GM12878 (cell line): ENCODE results near the gene GRIK2.

Source experiments
- BHLHE40 ChIP-seq, 2 experiments: fragments of 450-650 bp in 1 of 2; IDR thresholded peaks; 2 replicates each; pipeline ENCODE4 v1.6.1; 2011 to 2017; ENCODE audit warnings: low read depth in 2 of 2, borderline replicate concordance in 1 of 2, improper control_type of control experiment in 1 of 2, low read length in 1 of 2, mild to moderate bottlenecking in 1 of 2
- CBX5 ChIP-seq: sonication (generic); IDR thresholded peaks from 2 replicates; pipeline ENCODE4 v1.6.1; 2016; ENCODE audit warnings: low read depth, moderate library complexity, mild to moderate bottlenecking, inconsistent platforms
- CREB1 ChIP-seq: IDR thresholded peaks from 2 replicates; pipeline ENCODE4 v1.6.1; 2012; ENCODE audit warnings: low read depth, mild to moderate bottlenecking, inconsistent platforms
- CTCF ChIP-seq, 3 experiments: IDR thresholded peaks in 2 of 3; conservative IDR thresholded peaks in 1 of 3; 2 replicates each; pipeline ENCODE4 v1.5.1; 2011; ENCODE audit warnings: low read depth in 3 of 3, low read length in 3 of 3, mild to moderate bottlenecking in 3 of 3, control low read depth in 2 of 3, moderate library complexity in 2 of 3, inconsistent platforms in 1 of 3, mixed read lengths in 1 of 3; ENCODE audit not compliant: control insufficient read depth in 2 of 3, insufficient read depth in 1 of 3; ENCODE audit errors: extremely low read depth in 1 of 3
- ETV6 ChIP-seq, 2 experiments: fragments of 450-650 bp in 1 of 2; IDR thresholded peaks in 1 of 2; conservative IDR thresholded peaks in 1 of 2; 2 replicates each; pipeline ENCODE4 v1.6.1; 2014; ENCODE audit warnings: antibody characterized with exemption in 1 of 2, borderline replicate concordance in 1 of 2, low read depth in 1 of 2, mild to moderate bottlenecking in 1 of 2, moderate library complexity in 1 of 2
- KLF5 ChIP-seq: fragments of 450-650 bp; IDR thresholded peaks from 2 replicates; pipeline ENCODE4 v1.6.1; 2014; ENCODE audit warnings: mild to moderate bottlenecking; ENCODE audit not compliant: partially characterized antibody
- MTA3 ChIP-seq: IDR thresholded peaks from 2 replicates; pipeline ENCODE4 v1.6.1; 2012; ENCODE audit warnings: low read length, inconsistent platforms, borderline replicate concordance
- POLR2A ChIP-seq: IDR thresholded peaks from 2 replicates; pipeline ENCODE4 v1.6.1; 2011; ENCODE audit warnings: low read depth, mild to moderate bottlenecking, low read length
- POLR2AphosphoS5 ChIP-seq: IDR thresholded peaks from 2 replicates; pipeline ENCODE4 v1.6.1; 2011; ENCODE audit warnings: mild to moderate bottlenecking, low read length, inconsistent platforms
- SMAD5 ChIP-seq: IDR thresholded peaks from 2 replicates; pipeline ENCODE4 v1.6.1; 2016; ENCODE audit warnings: antibody characterized with exemption, low read depth
- TF ChIP-seq, protein P1 (sequence below): fragments of 450-650 bp; formaldehyde crosslinking; IDR thresholded peaks from 2 replicates; pipeline ENCODE4 v1.5.0; 2022; ENCODE audit warnings: mild to moderate bottlenecking, missing genetic modification characterization
- TF ChIP-seq, protein P2 (sequence below): fragments of 450-650 bp; IDR thresholded peaks from 2 replicates; pipeline ENCODE4 v1.6.1; 2017; ENCODE audit warnings: mild to moderate bottlenecking

DNA sequence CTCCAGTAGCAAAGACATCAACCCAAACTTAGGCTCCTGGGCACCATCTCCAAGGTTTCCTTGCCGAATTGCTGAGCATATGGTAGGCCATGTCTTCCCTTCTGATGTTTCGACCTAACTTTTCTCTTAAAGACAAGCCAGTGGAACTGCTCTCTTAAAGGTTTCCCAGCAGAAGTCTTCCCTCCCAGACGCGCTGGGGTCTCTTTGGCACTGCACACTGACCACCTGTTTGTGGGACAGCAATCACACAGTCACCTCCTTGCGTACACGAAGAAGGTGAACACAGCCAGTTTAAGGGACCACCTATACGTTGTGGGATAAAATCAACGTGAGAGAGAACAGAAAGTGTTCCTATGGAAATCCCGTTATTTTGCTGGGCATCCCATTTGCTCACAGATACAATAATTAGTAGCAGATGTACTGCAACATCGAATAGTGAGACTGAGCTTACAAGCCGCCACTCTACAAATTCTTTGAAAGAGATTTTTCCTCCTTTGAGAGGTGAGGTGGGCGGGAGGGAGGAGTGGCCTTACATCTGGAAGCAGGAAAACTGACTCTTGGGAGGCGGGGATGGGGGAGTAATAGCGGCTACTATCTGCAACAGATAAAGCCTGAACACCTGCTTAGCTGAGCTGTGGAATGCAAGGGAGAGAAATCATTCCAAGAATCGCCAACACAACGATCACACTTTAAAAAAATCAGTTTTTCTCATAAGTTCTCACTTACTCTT lies 9.9 kb downstream of the GRIK2 start:
- TF ChIP-seq CTCF (IDR thresholded peaks at IDR 0.05 in 2 of 3, conservative IDR thresholded peaks at IDR 0.05 in 1 of 3; ENCODE audit: control insufficient read depth in 2 of 3, extremely low read depth in 1 of 3, insufficient read depth in 1 of 3, low read depth in 3 of 3, low read length in 3 of 3) (no peak), POLR2AphosphoS5 (no peak), MTA3 (no peak), CREB1 (no peak), CBX5 (no peak), BHLHE40 (IDR thresholded peaks at IDR 0.05; ENCODE audit: borderline replicate concordance in 1 of 2, low read depth in 2 of 2, low read length in 1 of 2) (no peak), POLR2A (no peak), SMAD5 (no peak), ETV6 (conservative IDR thresholded peaks at IDR 0.05 in 1 of 2, IDR thresholded peaks at IDR 0.05 in 1 of 2; ENCODE audit: borderline replicate concordance in 1 of 2, low read depth in 1 of 2) (no peak), KLF5 (no peak)
- TF ChIP-seq, protein P1, sequence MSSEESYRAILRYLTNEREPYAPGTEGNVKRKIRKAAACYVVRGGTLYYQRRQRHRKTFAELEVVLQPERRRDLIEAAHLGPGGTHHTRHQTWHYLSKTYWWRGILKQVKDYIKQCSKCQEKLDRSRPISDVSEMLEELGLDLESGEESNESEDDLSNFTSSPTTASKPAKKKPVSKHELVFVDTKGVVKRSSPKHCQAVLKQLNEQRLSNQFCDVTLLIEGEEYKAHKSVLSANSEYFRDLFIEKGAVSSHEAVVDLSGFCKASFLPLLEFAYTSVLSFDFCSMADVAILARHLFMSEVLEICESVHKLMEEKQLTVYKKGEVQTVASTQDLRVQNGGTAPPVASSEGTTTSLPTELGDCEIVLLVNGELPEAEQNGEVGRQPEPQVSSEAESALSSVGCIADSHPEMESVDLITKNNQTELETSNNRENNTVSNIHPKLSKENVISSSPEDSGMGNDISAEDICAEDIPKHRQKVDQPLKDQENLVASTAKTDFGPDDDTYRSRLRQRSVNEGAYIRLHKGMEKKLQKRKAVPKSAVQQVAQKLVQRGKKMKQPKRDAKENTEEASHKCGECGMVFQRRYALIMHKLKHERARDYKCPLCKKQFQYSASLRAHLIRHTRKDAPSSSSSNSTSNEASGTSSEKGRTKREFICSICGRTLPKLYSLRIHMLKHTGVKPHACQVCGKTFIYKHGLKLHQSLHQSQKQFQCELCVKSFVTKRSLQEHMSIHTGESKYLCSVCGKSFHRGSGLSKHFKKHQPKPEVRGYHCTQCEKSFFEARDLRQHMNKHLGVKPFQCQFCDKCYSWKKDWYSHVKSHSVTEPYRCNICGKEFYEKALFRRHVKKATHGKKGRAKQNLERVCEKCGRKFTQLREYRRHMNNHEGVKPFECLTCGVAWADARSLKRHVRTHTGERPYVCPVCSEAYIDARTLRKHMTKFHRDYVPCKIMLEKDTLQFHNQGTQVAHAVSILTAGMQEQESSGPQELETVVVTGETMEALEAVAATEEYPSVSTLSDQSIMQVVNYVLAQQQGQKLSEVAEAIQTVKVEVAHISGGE, result no peak
- TF ChIP-seq, protein P2, sequence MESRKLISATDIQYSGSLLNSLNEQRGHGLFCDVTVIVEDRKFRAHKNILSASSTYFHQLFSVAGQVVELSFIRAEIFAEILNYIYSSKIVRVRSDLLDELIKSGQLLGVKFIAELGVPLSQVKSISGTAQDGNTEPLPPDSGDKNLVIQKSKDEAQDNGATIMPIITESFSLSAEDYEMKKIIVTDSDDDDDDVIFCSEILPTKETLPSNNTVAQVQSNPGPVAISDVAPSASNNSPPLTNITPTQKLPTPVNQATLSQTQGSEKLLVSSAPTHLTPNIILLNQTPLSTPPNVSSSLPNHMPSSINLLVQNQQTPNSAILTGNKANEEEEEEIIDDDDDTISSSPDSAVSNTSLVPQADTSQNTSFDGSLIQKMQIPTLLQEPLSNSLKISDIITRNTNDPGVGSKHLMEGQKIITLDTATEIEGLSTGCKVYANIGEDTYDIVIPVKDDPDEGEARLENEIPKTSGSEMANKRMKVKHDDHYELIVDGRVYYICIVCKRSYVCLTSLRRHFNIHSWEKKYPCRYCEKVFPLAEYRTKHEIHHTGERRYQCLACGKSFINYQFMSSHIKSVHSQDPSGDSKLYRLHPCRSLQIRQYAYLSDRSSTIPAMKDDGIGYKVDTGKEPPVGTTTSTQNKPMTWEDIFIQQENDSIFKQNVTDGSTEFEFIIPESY, result no peak
